ENCODE measurements around the gene PHF12. TPM values are rescaled to one million over a fixed set of nuclear protein-coding genes. Genes with fewer than 3 reads are reported as not detected.

The PHF12 gene
- total and polyA plus RNA-seq, 2 of the 4 experiments (the other 2 are of a cell fraction), result 24.4 to 25.6 TPM

DNA sequence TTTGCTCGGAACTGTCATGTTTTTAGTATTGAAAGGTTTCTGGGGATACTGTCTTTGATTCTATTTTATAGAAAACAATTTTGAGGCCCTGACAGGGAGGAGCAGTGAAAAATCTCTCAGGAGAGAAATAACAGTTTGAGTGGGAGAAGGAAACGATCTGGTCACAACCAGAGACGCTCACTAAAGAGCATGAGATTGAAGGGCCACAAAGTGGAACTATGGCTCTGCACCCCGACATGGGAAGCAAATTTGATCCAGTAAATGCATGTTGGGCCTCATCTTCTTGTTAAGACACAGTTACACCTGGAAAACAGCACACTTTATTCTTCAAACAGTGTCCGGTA is 96.0 kb downstream of the PHF12 start:
- in situ Hi-C loops (cut with MboI; ENCODE audit: low sequenced_read_pairs), result no loop called here
- no peak for ATAC-seq (ENCODE audit: low read depth)
- dilution Hi-C loops (cut with HindIII; ENCODE audit: low sequenced_read_pairs, unreplicated experiment), result no loop called here

More for the DNA sequence above, 96.0 kb downstream of the PHF12 start:
- Histone ChIP-seq H2BK5ac (ENCODE audit: low read depth, low read length, poor library complexity, severe bottlenecking) (no peak overlapping the region), H3K4me1 (ENCODE audit: control insufficient read depth, insufficient read depth, low read length) (no peaks in the 10 kb centered on the region), H3K27me3 (ENCODE audit: control insufficient read depth, insufficient read depth, low read length) (no peaks in the 10 kb centered on the region), H3K4ac (ENCODE audit: low read depth, low read length) (peak overlapping the region; percentile 82), H3K9ac (ENCODE audit: low read depth, low read length) (peak overlapping the region; percentile 91), H3K4me2 (ENCODE audit: low read depth, low read length) (peak overlapping the region; percentile 98), H3K36me3 (ENCODE audit: control insufficient read depth, insufficient read depth, low read length) (peaks cover 21% of the 10 kb centered on the region), H2AK5ac (ENCODE audit: low read depth, low read length) (no peak overlapping the region), H4K5ac (ENCODE audit: low read depth, low read length) (peak overlapping the region; percentile 96), H3K56ac (ENCODE audit: extremely low read depth, insufficient read depth, low read length) (peak overlapping the region; percentile 53; the same call in 1 of the 2 replicates), H3K23ac (ENCODE audit: low read depth, low read length) (peak overlapping the region; percentile 93; the same call in 1 of the 2 replicates), H4K20me1 (ENCODE audit: insufficient read depth, low read length) (no peaks in the 10 kb centered on the region), H4K91ac (ENCODE audit: insufficient read depth, low read depth, low read length) (peak overlapping the region; percentile 73; the same call in 1 of the 2 replicates), H3K9me3 (ENCODE audit: control insufficient read depth, insufficient read depth, low read length) (no peaks in the 10 kb centered on the region), H3K4me3 (ENCODE audit: insufficient read depth, low read depth, low read length) (peak overlapping the region; percentile 84), H3K27ac (ENCODE audit: insufficient read depth, low read length) (peak overlapping the region; percentile 84), H2BK15ac (ENCODE audit: low read depth, low read length) (no peak overlapping the region), H2BK120ac (ENCODE audit: low read depth, low read length) (no peak overlapping the region), H3K14ac (replicated peaks; ENCODE audit: low read depth, low read length) (peak overlapping the region; percentile 86), H3K18ac (ENCODE audit: low read depth, low read length) (no peak overlapping the region), H3K9me1 (ENCODE audit: insufficient read depth, low read length) (peaks cover 4% of the 10 kb centered on the region; the same call in 1 of the 2 replicates), H2BK20ac (ENCODE audit: low read depth, low read length) (no peak overlapping the region), H2AFZ (replicated peaks; ENCODE audit: low read length, poor library complexity) (peak overlapping the region; percentile 90), H2AK9ac (replicated peaks; ENCODE audit: low read depth, low read length, poor library complexity) (peak overlapping the region; percentile 46), H4K8ac (ENCODE audit: low read depth in 2 of 2, low read length in 2 of 2) (peak overlapping the region; percentile 92 to 98), H3K79me1 (ENCODE audit: low read depth in 1 of 2, low read length in 2 of 2) (peaks cover 15 to 16% of the 10 kb centered on the region in 2 experiments)
- no TSS peak for BruUV-seq (replicated peaks)
- no CpG with 5 or more reads among the region's 5 CpGs for WGBS, 2 experiments (ENCODE audit: extremely low coverage in 2 of 2, insufficient read length in 1 of 2)
- no peak for TF ChIP-seq RFX5 (IDR thresholded peaks at IDR 0.05; ENCODE audit: low read depth, low read length)
- no peak for TF ChIP-seq MAZ (IDR thresholded peaks at IDR 0.05; ENCODE audit: borderline replicate concordance, low read depth, low read length)
- TF ChIP-seq MXI1 (IDR thresholded peaks at IDR 0.05; ENCODE audit: borderline replicate concordance, low read depth, low read length), result no peak
- TF ChIP-seq FOS (IDR thresholded peaks at IDR 0.05; ENCODE audit: low read depth, low read length), result no peak
- TF ChIP-seq, protein P1, sequence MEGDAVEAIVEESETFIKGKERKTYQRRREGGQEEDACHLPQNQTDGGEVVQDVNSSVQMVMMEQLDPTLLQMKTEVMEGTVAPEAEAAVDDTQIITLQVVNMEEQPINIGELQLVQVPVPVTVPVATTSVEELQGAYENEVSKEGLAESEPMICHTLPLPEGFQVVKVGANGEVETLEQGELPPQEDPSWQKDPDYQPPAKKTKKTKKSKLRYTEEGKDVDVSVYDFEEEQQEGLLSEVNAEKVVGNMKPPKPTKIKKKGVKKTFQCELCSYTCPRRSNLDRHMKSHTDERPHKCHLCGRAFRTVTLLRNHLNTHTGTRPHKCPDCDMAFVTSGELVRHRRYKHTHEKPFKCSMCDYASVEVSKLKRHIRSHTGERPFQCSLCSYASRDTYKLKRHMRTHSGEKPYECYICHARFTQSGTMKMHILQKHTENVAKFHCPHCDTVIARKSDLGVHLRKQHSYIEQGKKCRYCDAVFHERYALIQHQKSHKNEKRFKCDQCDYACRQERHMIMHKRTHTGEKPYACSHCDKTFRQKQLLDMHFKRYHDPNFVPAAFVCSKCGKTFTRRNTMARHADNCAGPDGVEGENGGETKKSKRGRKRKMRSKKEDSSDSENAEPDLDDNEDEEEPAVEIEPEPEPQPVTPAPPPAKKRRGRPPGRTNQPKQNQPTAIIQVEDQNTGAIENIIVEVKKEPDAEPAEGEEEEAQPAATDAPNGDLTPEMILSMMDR (conservative IDR thresholded peaks at IDR 0.05; ENCODE audit: low read depth, low read length), result no peak
- TF ChIP-seq, protein P2, sequence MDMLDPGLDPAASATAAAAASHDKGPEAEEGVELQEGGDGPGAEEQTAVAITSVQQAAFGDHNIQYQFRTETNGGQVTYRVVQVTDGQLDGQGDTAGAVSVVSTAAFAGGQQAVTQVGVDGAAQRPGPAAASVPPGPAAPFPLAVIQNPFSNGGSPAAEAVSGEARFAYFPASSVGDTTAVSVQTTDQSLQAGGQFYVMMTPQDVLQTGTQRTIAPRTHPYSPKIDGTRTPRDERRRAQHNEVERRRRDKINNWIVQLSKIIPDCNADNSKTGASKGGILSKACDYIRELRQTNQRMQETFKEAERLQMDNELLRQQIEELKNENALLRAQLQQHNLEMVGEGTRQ (IDR thresholded peaks at IDR 0.05; ENCODE audit: low read depth, low read length), result no peak
- TF ChIP-seq POLR2A (IDR thresholded peaks at IDR 0.05; ENCODE audit: low read depth, low read length), result no peak
- TF ChIP-seq CHD1 (IDR thresholded peaks at IDR 0.05; ENCODE audit: low read depth, low read length), result no peak
- TF ChIP-seq CEBPB (IDR thresholded peaks at IDR 0.05; ENCODE audit: low read depth, low read length), result no peak
- ChIA-PET POLR2A (ENCODE audit: unreplicated experiment) (no interaction called here), CTCF (no interaction called here)
- intact Hi-C loops (cut with micrococcal nuclease), result loop anchor here (5.0 kb wide), 1 partner anchor 93 kb away; no protein-coding TSS in a partner anchor
- DNase-seq, result no peak
